Measurements from ENCODE around the gene TMEM164.

TMEM164 gene

GRCh38 chrX:110046971-110047370 lies 44.1 kb downstream of the TMEM164 start:
- CTCF ChIA-PET: interaction anchor here (1.0 kb wide), 2 partner anchors 49 to 190 kb away, joined by 3 to 4 read pairs; no protein-coding TSS in a partner anchor
- POLR2A ChIA-PET: no interaction called here
- TF ChIP-seq PKNOX1 (IDR thresholded peaks at IDR 0.05): no peak
- TF ChIP-seq NFRKB (IDR thresholded peaks at IDR 0.05): no peak
- no peak for TF ChIP-seq FOXK2 (IDR thresholded peaks at IDR 0.05)
- TF ChIP-seq BHLHE40 (IDR thresholded peaks at IDR 0.05; ENCODE audit: borderline replicate concordance): no peak
- no peak for TF ChIP-seq SUZ12 (IDR thresholded peaks at IDR 0.05)
- TF ChIP-seq ELF4 (IDR thresholded peaks at IDR 0.05): no peak
- no peak for TF ChIP-seq CTBP1 (IDR thresholded peaks at IDR 0.05; ENCODE audit: borderline replicate concordance)
- no peak for TF ChIP-seq TARDBP (IDR thresholded peaks at IDR 0.05)
- TF ChIP-seq L3MBTL2 (conservative IDR thresholded peaks at IDR 0.05): no peak
- TF ChIP-seq FOXM1 (IDR thresholded peaks at IDR 0.05; ENCODE audit: borderline replicate concordance): no peak
- no peak for TF ChIP-seq FOXA1 (IDR thresholded peaks at IDR 0.05)
- no peak for TF ChIP-seq ARNT (IDR thresholded peaks at IDR 0.05)
- TF ChIP-seq LEF1 (IDR thresholded peaks at IDR 0.05; ENCODE audit: borderline replicate concordance): no peak
- no peak for DNase-seq (ENCODE audit: extremely low spot score)

- POLR2A ChIA-PET: no interaction called here
- CTCF ChIA-PET: interaction anchor here (0.6 kb wide), 1 partner anchor 1853 kb away, joined by 3 read pairs; no protein-coding TSS in a partner anchor
- DNase-seq (ENCODE audit: extremely low spot score): no peak
- TF ChIP-seq FOXA1 (IDR thresholded peaks at IDR 0.05) (no peak), ZNF384 (IDR thresholded peaks at IDR 0.05) (no peak), CTBP1 (IDR thresholded peaks at IDR 0.05; ENCODE audit: borderline replicate concordance) (no peak), FOXK2 (IDR thresholded peaks at IDR 0.05) (no peak), SUZ12 (IDR thresholded peaks at IDR 0.05) (no peak), LEF1 (IDR thresholded peaks at IDR 0.05; ENCODE audit: borderline replicate concordance) (no peak), SP1 (IDR thresholded peaks at IDR 0.05) (no peak), FOXM1 (IDR thresholded peaks at IDR 0.05; ENCODE audit: borderline replicate concordance) (no peak), L3MBTL2 (conservative IDR thresholded peaks at IDR 0.05) (no peak), HDGF (IDR thresholded peaks at IDR 0.05; ENCODE audit: borderline replicate concordance) (no peak), BHLHE40 (IDR thresholded peaks at IDR 0.05; ENCODE audit: borderline replicate concordance) (no peak), NFRKB (IDR thresholded peaks at IDR 0.05) (no peak), TARDBP (IDR thresholded peaks at IDR 0.05) (no peak), ARNT (IDR thresholded peaks at IDR 0.05) (no peak), ELF4 (IDR thresholded peaks at IDR 0.05) (no peak)
Observed at GRCh38 chrX:110049096-110049495, 46.2 kb downstream of the TMEM164 start.

GRCh38 chrX:110050386-110050785 lies 47.5 kb downstream of the TMEM164 start:
- CTCF ChIA-PET: no interaction called here
- no peak for TF ChIP-seq ZNF384 (IDR thresholded peaks at IDR 0.05)
- TF ChIP-seq SUZ12 (IDR thresholded peaks at IDR 0.05): no peak
- no peak for TF ChIP-seq ELF4 (IDR thresholded peaks at IDR 0.05)
- no peak for TF ChIP-seq FOXM1 (IDR thresholded peaks at IDR 0.05; ENCODE audit: borderline replicate concordance)
- TF ChIP-seq PKNOX1 (IDR thresholded peaks at IDR 0.05): no peak
- TF ChIP-seq TARDBP (IDR thresholded peaks at IDR 0.05): no peak
- no peak for TF ChIP-seq SP1 (IDR thresholded peaks at IDR 0.05)
- TF ChIP-seq FOXK2 (IDR thresholded peaks at IDR 0.05): no peak
- TF ChIP-seq FOXA1 (IDR thresholded peaks at IDR 0.05): no peak
- no peak for TF ChIP-seq NFRKB (IDR thresholded peaks at IDR 0.05)
- no peak for TF ChIP-seq HDGF (IDR thresholded peaks at IDR 0.05; ENCODE audit: borderline replicate concordance)
- DNase-seq (ENCODE audit: extremely low spot score): no peak
- POLR2A ChIA-PET: no interaction called here

GRCh38 chrX:110050901-110051300 lies 48.0 kb downstream of the TMEM164 start:
- no peak for DNase-seq (ENCODE audit: extremely low spot score)
- POLR2A ChIA-PET: no interaction called here
- CTCF ChIA-PET: no interaction called here
- TF ChIP-seq ELF4 (IDR thresholded peaks at IDR 0.05) (no peak), CTBP1 (IDR thresholded peaks at IDR 0.05; ENCODE audit: borderline replicate concordance) (no peak), FOXK2 (IDR thresholded peaks at IDR 0.05) (no peak), BHLHE40 (IDR thresholded peaks at IDR 0.05; ENCODE audit: borderline replicate concordance) (no peak), TARDBP (IDR thresholded peaks at IDR 0.05) (no peak), HDGF (IDR thresholded peaks at IDR 0.05; ENCODE audit: borderline replicate concordance) (no peak), ZNF384 (IDR thresholded peaks at IDR 0.05) (no peak), NFRKB (IDR thresholded peaks at IDR 0.05) (no peak), ARNT (IDR thresholded peaks at IDR 0.05) (no peak), SUZ12 (IDR thresholded peaks at IDR 0.05) (no peak), PKNOX1 (IDR thresholded peaks at IDR 0.05) (no peak), FOXM1 (IDR thresholded peaks at IDR 0.05; ENCODE audit: borderline replicate concordance) (no peak), L3MBTL2 (conservative IDR thresholded peaks at IDR 0.05) (no peak), LEF1 (IDR thresholded peaks at IDR 0.05; ENCODE audit: borderline replicate concordance) (no peak), FOXA1 (IDR thresholded peaks at IDR 0.05) (no peak), SP1 (IDR thresholded peaks at IDR 0.05) (no peak)

- TF ChIP-seq SP1 (IDR thresholded peaks at IDR 0.05) (no peak), LEF1 (IDR thresholded peaks at IDR 0.05; ENCODE audit: borderline replicate concordance) (no peak), TARDBP (IDR thresholded peaks at IDR 0.05) (no peak), FOXK2 (IDR thresholded peaks at IDR 0.05) (no peak), L3MBTL2 (conservative IDR thresholded peaks at IDR 0.05) (no peak), CTBP1 (IDR thresholded peaks at IDR 0.05; ENCODE audit: borderline replicate concordance) (no peak), FOXA1 (IDR thresholded peaks at IDR 0.05) (no peak), NFRKB (IDR thresholded peaks at IDR 0.05) (no peak), FOXM1 (IDR thresholded peaks at IDR 0.05; ENCODE audit: borderline replicate concordance) (no peak), HDGF (IDR thresholded peaks at IDR 0.05; ENCODE audit: borderline replicate concordance) (no peak), BHLHE40 (IDR thresholded peaks at IDR 0.05; ENCODE audit: borderline replicate concordance) (no peak), ZNF384 (IDR thresholded peaks at IDR 0.05) (no peak), ELF4 (IDR thresholded peaks at IDR 0.05) (no peak), ARNT (IDR thresholded peaks at IDR 0.05) (no peak)
- ChIA-PET POLR2A (no interaction called here), CTCF (no interaction called here)
- DNase-seq (ENCODE audit: extremely low spot score): no peak
Observed at GRCh38 chrX:110051559-110051958, 48.6 kb downstream of the TMEM164 start.

- ChIA-PET POLR2A (no interaction called here), CTCF (no interaction called here)
- DNase-seq (ENCODE audit: extremely low spot score): no peak
- TF ChIP-seq ELF4 (IDR thresholded peaks at IDR 0.05): no peak
- no peak for TF ChIP-seq PKNOX1 (IDR thresholded peaks at IDR 0.05)
- TF ChIP-seq FOXM1 (IDR thresholded peaks at IDR 0.05; ENCODE audit: borderline replicate concordance): no peak
- TF ChIP-seq SP1 (IDR thresholded peaks at IDR 0.05): no peak
- no peak for TF ChIP-seq ZNF384 (IDR thresholded peaks at IDR 0.05)
- TF ChIP-seq CTBP1 (IDR thresholded peaks at IDR 0.05; ENCODE audit: borderline replicate concordance): no peak
- no peak for TF ChIP-seq L3MBTL2 (conservative IDR thresholded peaks at IDR 0.05)
- TF ChIP-seq HDGF (IDR thresholded peaks at IDR 0.05; ENCODE audit: borderline replicate concordance): no peak
- TF ChIP-seq SUZ12 (IDR thresholded peaks at IDR 0.05): no peak
Observed at GRCh38 chrX:110052303-110052702, 49.4 kb downstream of the TMEM164 start.

Measured in HEK293T (cell line).